ENCODE results near the gene CENPM.

DNA sequence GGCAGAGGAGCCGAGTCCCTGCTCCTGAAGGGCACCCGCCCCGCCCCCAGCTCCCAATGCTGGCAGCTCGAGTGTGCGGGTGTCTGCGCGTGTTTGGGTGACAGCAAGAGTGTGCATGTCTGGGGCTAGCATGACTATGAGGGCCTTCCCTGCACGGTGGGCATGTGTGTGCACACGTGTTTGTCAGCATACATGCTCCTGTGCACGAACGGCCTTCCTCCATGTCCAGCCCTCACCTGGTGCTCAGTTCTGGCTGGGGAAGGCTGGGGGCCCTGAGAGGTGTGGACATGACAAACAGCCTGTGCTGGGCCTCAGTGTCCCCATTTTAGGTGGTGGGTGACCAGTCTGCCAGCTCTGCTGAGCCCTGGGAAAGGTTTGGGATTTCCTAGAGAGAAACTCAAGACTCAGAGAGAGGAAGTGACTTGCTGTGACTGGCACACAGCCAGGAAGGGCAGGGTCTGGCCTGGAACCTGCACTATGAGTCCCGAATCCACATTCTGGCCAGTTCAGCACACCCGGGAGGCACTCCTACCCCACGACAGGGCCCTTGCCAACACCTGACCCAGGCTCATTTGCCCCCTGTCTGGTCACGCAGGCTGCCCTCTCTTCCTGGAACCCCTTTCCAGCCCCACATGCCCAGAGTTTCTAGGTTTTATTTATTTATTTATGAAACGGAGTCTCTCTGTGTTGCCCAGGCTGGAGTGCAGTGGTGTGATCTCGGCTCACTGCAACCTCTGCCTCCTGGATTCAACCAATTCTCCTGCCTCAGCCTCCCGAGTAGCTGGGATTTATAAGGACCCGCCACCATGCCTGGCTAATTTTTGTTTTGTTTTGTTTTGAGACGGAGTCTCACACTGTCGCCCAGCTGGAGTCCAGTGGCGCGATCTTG, 28.8 kb downstream of the CENPM start:
- TF ChIP-seq EZH2 (IDR thresholded peaks at IDR 0.05; ENCODE audit: insufficient read depth, low read length) (peak; percentile 3), CTCF (IDR thresholded peaks at IDR 0.05; ENCODE audit: insufficient read depth, low read depth, low read length) (no peak)

Measured in astrocyte (in vitro differentiated cells and primary cell).